K562 (cell line): ENCODE measurements around the gene ING4. TPM values are rescaled to one million over a fixed set of nuclear protein-coding genes. Genes with fewer than 3 reads are reported as not detected.
A peak's percentile ranks its signal among the peaks of the same experiment; 100 is the strongest.

Experiments used
- CBX5 ChIP-seq: IDR thresholded peaks from 2 replicates; pipeline ENCODE4 v1.6.1; 2014; ENCODE audit warnings: low read depth, borderline replicate concordance
- CCNT2 ChIP-seq: IDR thresholded peaks from 2 replicates; pipeline ENCODE4 v1.6.1; 2011; ENCODE audit warnings: borderline replicate concordance, low read depth, mild to moderate bottlenecking, moderate library complexity, mixed read lengths, low read length; ENCODE audit not compliant: insufficient read length; ENCODE audit errors: extremely low read depth
- ETV1 ChIP-seq: fragments of 450-650 bp; conservative IDR thresholded peaks from 2 replicates; pipeline ENCODE4 v1.6.1; 2016; ENCODE audit warnings: missing genetic modification characterization, control low read depth, low read depth, missing compliant biosample characterization
- FOXK2 ChIP-seq, 2 experiments: fragments of 450-650 bp; IDR thresholded peaks in 1 of 2; conservative IDR thresholded peaks in 1 of 2; 2 replicates each; pipeline ENCODE4 v1.6.1; 2016; ENCODE audit warnings: low read depth in 2 of 2, mild to moderate bottlenecking in 1 of 2
- GMEB1 ChIP-seq: fragments of 250-450 bp; sonication (Bioruptor Pico); IDR thresholded peaks from 2 replicates; pipeline ENCODE4 v1.4.0; 2020; ENCODE audit warnings: mild to moderate bottlenecking
- HDAC2 ChIP-seq: fragments of 450-650 bp; IDR thresholded peaks from 2 replicates; pipeline ENCODE4 v1.6.1; 2016; ENCODE audit warnings: mild to moderate bottlenecking
- HDAC8 ChIP-seq: fragments of 450-650 bp; IDR thresholded peaks from 2 replicates; pipeline ENCODE4 v1.6.1; 2016; ENCODE audit warnings: mild to moderate bottlenecking, missing genetic modification characterization, moderate library complexity, missing compliant biosample characterization
- HES1 ChIP-seq: fragments of 450-650 bp; IDR thresholded peaks from 2 replicates; pipeline ENCODE4 v1.6.1; 2016; ENCODE audit warnings: low read depth, mild to moderate bottlenecking, moderate library complexity
- JUNB ChIP-seq: fragments of 450-650 bp; formaldehyde crosslinking; conservative IDR thresholded peaks from 2 replicates; pipeline ENCODE4 v1.4.0; 2020; ENCODE audit warnings: mild to moderate bottlenecking
- NKRF ChIP-seq: fragments of 450-650 bp; IDR thresholded peaks from 2 replicates; pipeline ENCODE4 v1.6.1; 2016; ENCODE audit warnings: borderline replicate concordance
- NR3C1 ChIP-seq: sonication (generic); formaldehyde crosslinking; IDR thresholded peaks from 2 replicates; pipeline ENCODE4 v1.8.1; 2022; ENCODE audit warnings: missing genetic modification reagents
- PRPF4 ChIP-seq: fragments of 200-400 bp; formaldehyde crosslinking; IDR thresholded peaks from one replicate; pipeline ENCODE4 v1.6.1; 2017; ENCODE audit warnings: low read length, low read depth, mild to moderate bottlenecking; ENCODE audit not compliant: insufficient read depth, poor library complexity, severe bottlenecking
- SMAD1 ChIP-seq: fragments of 150-350 bp; IDR thresholded peaks from 2 replicates; pipeline ENCODE4 v1.6.1; 2014; ENCODE audit warnings: low read length, low read depth; ENCODE audit not compliant: partially characterized antibody
- SNIP1 ChIP-seq: fragments of 450-650 bp; IDR thresholded peaks from 2 replicates; pipeline ENCODE4 v1.7.1; 2017; ENCODE audit warnings: low read depth, mild to moderate bottlenecking
- SPI1 ChIP-seq: IDR thresholded peaks from 2 replicates; pipeline ENCODE4 v1.6.1; 2011; ENCODE audit warnings: low read depth, low read length, control low read depth, borderline replicate concordance
- TAF7 ChIP-seq: fragments of 450-650 bp; IDR thresholded peaks from 2 replicates; pipeline ENCODE4 v1.6.1; 2016; ENCODE audit warnings: missing genetic modification characterization, missing compliant biosample characterization
- ZBTB17 ChIP-seq: fragments of 450-650 bp; formaldehyde crosslinking; IDR thresholded peaks from 2 replicates; pipeline ENCODE4 v1.4.0; 2020; ENCODE audit warnings: mild to moderate bottlenecking
- ZBTB5 ChIP-seq: fragments of 450-650 bp; IDR thresholded peaks from 2 replicates; pipeline ENCODE4 v1.6.1; 2017; ENCODE audit warnings: antibody characterized with exemption
- ZNF274 ChIP-seq: IDR thresholded peaks from 2 replicates; pipeline ENCODE4 v1.6.1; 2011; ENCODE audit warnings: low read depth, mild to moderate bottlenecking, low read length, moderate library complexity, borderline replicate concordance
- ZNF449 ChIP-seq: fragments of 250-450 bp; sonication (Bioruptor Pico); IDR thresholded peaks from 2 replicates; pipeline ENCODE4 v1.8.0; 2022; ENCODE audit warnings: moderate library complexity, mild to moderate bottlenecking, inconsistent platforms
- ZNF699 ChIP-seq: fragments of 250-450 bp; sonication (Bioruptor Pico); IDR thresholded peaks from 2 replicates; pipeline ENCODE4 v1.8.0; 2021; ENCODE audit warnings: mild to moderate bottlenecking, moderate library complexity; ENCODE audit not compliant: insufficient replicate concordance
- polyA plus RNA-seq, 8 experiments: library from polyadenylated mRNA; depleted of rRNA in 4 of 8; stranded (reverse) in 5 of 8; unstranded in 3 of 8; fragments of >200 nt; fragmentation: Nextera tagmentation in 2 of 8; fragmentation: Illumina TruSeq in 1 of 8; extraction: Ambion mirVana in 2 of 8; extraction: Trizol in 1 of 8; gene quantifications; 2 replicates each; pipeline versions ENCODE4 v1.2.1 to v1.2.3, GENCODE V29; 2011 to 2014; ENCODE audit warnings: inconsistent platforms in 1 of 8, missing spikeins in 1 of 8
- total RNA-seq, 7 experiments: library from RNA; depleted of rRNA in 6 of 7; stranded (reverse); fragments of >200 nt in 6 of 7; fragmentation: Illumina TruSeq in 2 of 7; extraction: Trizol in 2 of 7; gene quantifications; 2 replicates each; pipeline versions ENCODE4 v1.2.1 to v1.2.3, GENCODE V29; 2011 to 2021; ENCODE audit warnings: low replicate concordance in 1 of 7

The ING4 gene
- total and polyA plus RNA-seq, 9 of the 15 experiments (the other 6 are each of a cell fraction or from before 2014, with no cell fraction given) = 6.6 to 30.2 (median 15.7) TPM

- TF ChIP-seq TAF7 (tag) (no peak), ZNF449 (CRISPR knock-in tag) (no peak), HDAC8 (no peak), HDAC2 (peak; percentile 83), CCNT2 (peak; percentile 93), SPI1 (peak; percentile 91), ZNF699 (no peak), ZNF274 (no peak), NKRF (no peak), ZBTB5 (no peak), FOXK2 (conservative IDR thresholded peaks at IDR 0.05 in 1 of 2, IDR thresholded peaks at IDR 0.05 in 1 of 2; ENCODE audit: low read depth in 2 of 2) (no peak), ZBTB17 (CRISPR knock-in tag) (no peak), GMEB1 (CRISPR knock-in tag) (no peak), ETV1 (peak; percentile 63), PRPF4 (no peak), SMAD1 (peak; percentile 69), SNIP1 (no peak), HES1 (peak; percentile 70), NR3C1 (CRISPR knock-in tag) (no peak), CBX5 (no peak), JUNB (CRISPR knock-in tag) (no peak)
These were observed 23.6 kb downstream of the ING4 start (continued) for GRCh38 chr12:6639151-6639801.
